ENCODE data around the gene GRAMD1A.
A peak's percentile ranks its signal among the peaks of the same experiment; 100 is the strongest.

The GRAMD1A gene

GRCh38 chr19:35041548-35042055 is 41.5 kb downstream of the GRAMD1A start, which contains the start of gene HPN:
Gene HPN (plus strand): TSS chr19:35041721. CDS start chr19:35042507, 786 bp downstream.
- H3K4me3 ChIP-seq (ENCODE audit: low read length) = no peak within 1 kb of the TSS
- no peak for TF ChIP-seq CTCF (IDR thresholded peaks at IDR 0.05; ENCODE audit: insufficient read depth, low read depth, low read length, missing control alignments)
- no peak for DNase-seq (ENCODE audit: low read depth)

- DNase-seq (ENCODE audit: low read depth) = no peak
These were observed 42.1 kb downstream of the GRAMD1A start for GRCh38 chr19:35042056-35042730.

GRCh38 chr19:35042954-35043604 is 43.0 kb downstream of the GRAMD1A start:
- no peak for DNase-seq (ENCODE audit: low read depth)
- TF ChIP-seq CTCF (IDR thresholded peaks at IDR 0.05; ENCODE audit: insufficient read depth, low read depth, low read length, missing control alignments) = no peak
- no peak overlapping the region for H3K4me3 ChIP-seq (ENCODE audit: low read length)

More at GRCh38 chr19:35042056-35042730, 42.1 kb downstream of the GRAMD1A start:
- TF ChIP-seq CTCF (IDR thresholded peaks at IDR 0.05; ENCODE audit: insufficient read depth, low read depth, low read length, missing control alignments) = no peak
- no peak overlapping the region for H3K4me3 ChIP-seq (ENCODE audit: low read length)

- no peak for TF ChIP-seq CTCF (IDR thresholded peaks at IDR 0.05; ENCODE audit: insufficient read depth, low read depth, low read length, missing control alignments)
- H3K4me3 ChIP-seq (ENCODE audit: low read length) = no peak overlapping the region
- no peak for DNase-seq (ENCODE audit: low read depth)
These were observed 43.8 kb downstream of the GRAMD1A start for GRCh38 chr19:35043906-35044305.

- H3K4me3 ChIP-seq (ENCODE audit: low read length) = no peak overlapping the region
- peak; percentile 96 for TF ChIP-seq CTCF (IDR thresholded peaks at IDR 0.05; ENCODE audit: insufficient read depth, low read depth, low read length, missing control alignments)
- DNase-seq (ENCODE audit: low read depth) = peak; percentile 64
These were observed 44.4 kb downstream of the GRAMD1A start for GRCh38 chr19:35044317-35045117.

GRCh38 chr19:35045667-35046300 is 45.7 kb downstream of the GRAMD1A start:
- peak; percentile 39 for DNase-seq (ENCODE audit: low read depth)
- peak; percentile 42 for TF ChIP-seq CTCF (IDR thresholded peaks at IDR 0.05; ENCODE audit: insufficient read depth, low read depth, low read length, missing control alignments)
- H3K4me3 ChIP-seq (ENCODE audit: low read length) = no peak overlapping the region
